GM18873 (cell line): ENCODE measurements around the gene SLC16A3.
"Not testable (repeated sequence)": the region's sequence is repeated elsewhere in the genome, so short reads cannot be mapped to it uniquely, and the experiment has no call there.

Experiments used
- ATAC-seq: cut with Tn5 transposase; IDR thresholded peaks from one replicate; pipeline ENCODE4 v1.9.1; 2021; ENCODE audit warnings: mild to moderate bottlenecking, moderate library complexity, moderate number of reproducible peaks; ENCODE audit not compliant: unreplicated experiment, low FRiP score

The SLC16A3 gene

GRCh38 chr17:82228842-82229697 lies at the start of gene SLC16A3:
TSS of gene SLC16A3 (plus strand) at chr17:82229042. CDS start at chr17:82236009, 6,967 bp downstream.
- no peak for ATAC-seq

- no peak for ATAC-seq
Observed at GRCh38 chr17:82179412-82179811, 49.4 kb upstream of the SLC16A3 start.

DNA sequence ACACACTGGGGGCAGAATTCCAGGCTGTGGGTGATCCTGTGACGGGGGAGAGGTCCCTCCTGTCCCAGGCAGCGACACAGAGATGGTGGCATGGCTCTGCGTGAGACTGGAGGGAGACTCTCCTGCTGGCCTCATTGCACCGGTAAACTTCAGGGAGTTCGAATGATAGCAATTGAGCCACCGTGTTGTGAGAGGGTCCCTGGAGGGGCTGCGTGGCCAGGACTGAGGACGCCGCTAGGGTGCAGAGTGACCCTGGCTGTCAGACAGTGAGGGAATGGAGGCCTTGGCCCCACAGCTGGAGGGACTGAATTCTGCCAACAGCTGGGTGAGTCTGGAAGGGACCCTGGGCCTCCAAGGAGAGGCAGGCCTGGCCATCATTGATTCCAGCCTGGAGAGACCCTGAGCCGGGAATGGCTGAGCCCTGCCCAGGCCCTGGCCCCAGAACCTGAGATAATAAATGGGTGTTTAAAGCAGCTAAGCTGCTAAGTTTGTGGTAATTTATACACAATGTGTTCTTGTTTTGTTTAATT lies 48.8 kb upstream of the SLC16A3 start:
- no peak for ATAC-seq

DNA sequence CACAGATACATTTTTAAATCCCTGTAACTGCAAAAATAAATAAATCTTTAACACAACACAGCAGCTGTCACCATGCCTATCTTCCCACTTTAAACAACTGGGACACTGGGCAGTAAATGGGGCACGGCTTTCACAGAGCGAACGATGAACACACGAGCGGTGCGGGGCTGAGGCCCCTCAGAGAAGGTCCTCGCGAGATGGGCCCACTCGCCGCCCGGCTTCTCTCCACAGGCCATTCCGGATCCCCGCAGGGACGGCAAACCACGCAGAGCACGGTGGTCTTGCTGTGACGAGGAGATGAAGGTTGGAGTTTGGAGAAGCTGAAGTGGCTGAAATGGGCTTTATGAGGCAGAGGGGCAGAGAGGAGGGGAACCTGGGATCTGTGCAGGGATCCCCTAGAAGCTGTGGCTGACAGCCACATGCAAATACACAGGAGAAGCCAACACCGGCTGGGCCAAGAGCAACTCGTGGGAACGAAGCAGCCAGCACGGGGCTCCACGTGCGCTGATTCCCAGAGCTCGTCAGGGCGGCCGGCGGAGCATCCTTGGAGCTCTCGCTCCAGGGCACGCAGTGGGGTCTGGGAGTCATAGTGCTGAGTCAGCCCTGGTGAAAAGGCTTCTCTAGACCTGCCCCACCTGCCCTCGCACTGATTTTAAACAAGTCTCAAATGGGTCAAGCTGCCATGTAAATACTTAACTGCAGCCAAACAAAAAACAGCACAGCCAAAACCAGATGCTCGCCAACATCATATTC lies 47.9 kb upstream of the SLC16A3 start:
- no peak for ATAC-seq

DNA sequence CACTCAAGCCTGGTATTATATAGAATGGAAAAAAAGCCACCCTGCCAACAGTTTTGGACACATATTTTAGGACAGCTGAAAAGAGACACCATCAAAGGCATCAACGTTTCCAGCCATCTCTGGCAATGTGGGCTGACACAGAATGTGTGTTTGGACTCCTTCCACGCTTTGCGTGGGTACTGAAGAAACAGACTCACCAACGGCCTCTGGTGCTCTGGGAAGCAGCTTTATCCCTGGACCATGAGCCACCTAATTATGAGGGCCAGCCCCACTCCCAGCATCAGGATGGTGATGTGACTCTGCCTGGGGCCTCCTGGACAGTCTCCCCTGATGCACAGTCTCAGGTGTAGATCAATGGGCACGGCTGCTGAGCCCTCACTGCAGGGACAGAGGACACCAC lies 44.1 kb upstream of the SLC16A3 start:
- no peak for ATAC-seq

- ATAC-seq = no peak
Observed at GRCh38 chr17:82186221-82186620, 42.6 kb upstream of the SLC16A3 start.

GRCh38 chr17:82187500-82187899 lies 41.3 kb upstream of the SLC16A3 start:
- no peak for ATAC-seq

DNA sequence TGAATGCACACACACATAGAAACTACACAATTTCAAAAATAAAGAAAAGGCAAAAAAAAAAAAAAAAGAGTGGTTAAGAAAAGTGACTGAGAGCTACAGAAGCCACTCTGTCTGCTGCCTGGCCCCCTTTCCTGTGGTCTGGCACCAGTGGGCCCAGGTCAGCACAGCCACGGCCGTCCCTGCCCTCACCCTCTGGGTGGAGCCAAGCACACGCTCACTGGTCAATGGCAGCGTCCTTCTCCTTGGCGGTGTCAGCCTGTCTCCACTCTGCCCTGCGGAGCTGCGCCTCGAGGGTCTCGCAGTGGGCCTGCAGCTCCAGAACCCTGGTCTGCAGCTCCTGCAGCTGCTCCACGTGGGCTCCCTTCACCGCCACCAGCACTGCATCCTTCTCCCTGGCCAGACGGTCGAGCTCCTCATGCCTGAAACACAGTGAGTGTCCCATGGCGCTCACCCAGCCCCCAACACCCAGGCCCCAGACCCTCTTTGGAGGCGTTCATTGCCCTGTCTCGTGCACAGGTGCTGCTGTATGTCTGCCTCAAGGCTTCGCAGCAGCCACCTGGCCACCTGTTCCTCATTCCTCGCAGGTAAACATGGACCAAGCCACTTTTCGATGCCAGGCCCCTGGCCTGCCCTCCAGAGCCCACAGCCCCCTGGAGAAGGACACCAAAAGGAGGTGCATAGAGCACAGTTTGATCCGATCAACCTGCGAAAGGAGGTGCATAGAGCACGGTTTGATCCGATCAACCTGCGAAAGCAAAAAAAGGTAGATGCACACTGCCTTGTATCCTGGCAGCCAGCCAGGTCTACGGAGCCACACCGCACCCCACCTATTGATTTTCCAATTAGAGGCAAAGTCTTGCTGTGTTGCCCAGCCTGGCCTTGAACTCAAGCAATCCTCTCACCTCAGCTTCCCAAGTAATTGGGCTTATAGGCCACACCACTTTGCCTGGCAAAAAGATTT lies 40.6 kb upstream of the SLC16A3 start:
- ATAC-seq = no peak

DNA sequence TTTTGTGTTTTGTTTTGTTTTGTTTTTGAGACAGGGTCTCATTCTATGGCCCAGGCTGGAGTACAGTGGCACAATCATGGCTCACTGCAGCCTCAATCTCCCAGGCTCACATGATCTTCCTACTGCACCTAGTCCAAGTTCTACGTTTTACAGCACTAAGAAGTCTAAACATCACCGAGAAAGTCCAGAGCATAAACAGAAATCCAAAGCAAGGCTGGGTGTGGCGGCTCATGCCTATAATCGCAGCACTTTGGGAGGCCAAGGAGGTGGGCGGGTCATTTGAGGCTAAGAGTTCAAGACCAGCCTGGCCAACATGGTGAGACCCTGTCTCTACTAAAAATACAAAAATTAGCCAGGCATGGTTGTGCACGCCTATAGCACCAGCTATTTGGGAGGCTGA lies 35.8 kb upstream of the SLC16A3 start:
- ATAC-seq = not testable (repeated sequence)

- no peak for ATAC-seq
Observed at GRCh38 chr17:82193520-82194220, 35.2 kb upstream of the SLC16A3 start.

DNA sequence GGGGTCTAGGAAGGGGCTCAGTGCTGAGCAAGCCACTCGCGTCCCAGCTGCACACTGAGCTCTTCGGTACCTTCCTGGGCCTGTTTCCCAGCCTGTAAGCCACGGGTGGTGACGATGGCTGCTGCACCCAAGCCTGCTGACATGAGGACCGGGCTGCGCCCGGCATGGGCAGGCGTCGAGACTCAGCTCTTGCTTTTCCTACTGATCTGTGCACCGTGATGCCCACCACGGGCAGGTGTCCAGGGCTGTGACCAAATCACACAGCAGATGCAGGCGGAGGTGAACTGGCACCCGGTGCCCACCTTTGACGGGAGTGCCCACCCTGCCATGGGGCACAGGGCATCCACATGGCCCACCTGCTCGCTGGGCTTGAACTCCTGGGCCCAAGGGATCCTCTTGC lies 34.1 kb upstream of the SLC16A3 start:
- no peak for ATAC-seq

GRCh38 chr17:82195675-82196672 lies 32.9 kb upstream of the SLC16A3 start:
- no peak for ATAC-seq

- ATAC-seq = no peak
Observed at GRCh38 chr17:82198092-82198491, 30.8 kb upstream of the SLC16A3 start.

GRCh38 chr17:82199496-82199895 lies 29.3 kb upstream of the SLC16A3 start:
- no peak for ATAC-seq

GRCh38 chr17:82200135-82200534 lies 28.7 kb upstream of the SLC16A3 start:
- ATAC-seq = no peak

DNA sequence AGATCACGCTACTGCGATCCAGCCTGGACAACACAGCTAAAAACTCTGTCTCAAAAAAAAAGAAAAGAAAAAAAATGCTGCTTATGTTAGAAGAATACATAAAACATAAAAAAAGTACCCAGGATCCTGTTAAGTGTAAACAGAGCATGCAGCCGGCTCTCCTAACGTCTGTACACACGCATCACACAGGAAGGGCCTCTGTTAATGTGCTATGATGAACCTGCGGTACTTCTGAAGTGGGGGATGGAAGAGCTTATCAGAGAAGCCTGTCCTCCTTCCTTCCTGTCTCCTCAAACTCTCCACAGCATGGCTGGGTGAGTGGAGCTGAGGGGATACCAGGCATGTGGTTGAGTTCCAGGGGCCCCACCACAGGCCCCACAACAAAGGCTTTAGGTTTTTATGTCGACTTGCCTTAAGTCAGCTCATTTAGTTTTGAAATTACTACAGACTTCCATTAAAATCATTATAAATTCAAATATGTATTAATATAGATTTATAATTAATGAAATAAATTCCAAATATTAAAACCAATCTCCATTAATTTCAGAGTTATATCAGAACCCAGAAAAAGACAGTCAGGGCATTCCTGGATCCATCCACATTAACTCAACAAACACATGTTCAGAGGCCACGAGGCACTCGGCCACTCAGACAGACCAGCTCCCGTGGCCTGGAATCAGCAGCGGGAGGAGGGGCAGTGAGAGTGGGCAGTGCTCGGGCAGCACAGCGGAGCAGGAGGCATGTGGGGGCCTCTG lies 27.9 kb upstream of the SLC16A3 start:
- no peak for ATAC-seq

DNA sequence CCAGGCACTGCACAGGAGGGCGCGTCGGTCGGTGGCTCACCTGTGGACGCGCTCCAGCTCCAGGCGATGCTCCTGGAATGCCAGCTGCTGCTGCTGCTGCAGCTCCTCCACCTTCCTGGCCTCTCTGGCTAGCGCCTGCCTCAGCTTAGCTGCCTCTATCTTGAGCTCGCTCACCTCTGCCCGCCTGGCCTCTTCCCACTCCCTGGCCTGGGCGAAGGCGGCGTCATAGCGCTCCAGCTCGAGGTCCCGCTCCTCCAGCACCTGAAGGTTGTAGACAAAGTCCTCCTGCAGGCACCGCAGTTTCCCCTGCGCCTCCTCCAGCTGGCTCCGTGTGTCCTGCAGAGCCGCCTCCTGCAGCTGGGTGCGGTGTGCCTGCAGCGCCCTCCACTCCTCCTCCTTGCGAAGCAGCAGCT lies 27.3 kb upstream of the SLC16A3 start:
- ATAC-seq = no peak

- no peak for ATAC-seq
Observed at GRCh38 chr17:82202981-82203380, 25.9 kb upstream of the SLC16A3 start.
